ENCODE measurements around the gene MAK.

- TF ChIP-seq, protein P1, sequence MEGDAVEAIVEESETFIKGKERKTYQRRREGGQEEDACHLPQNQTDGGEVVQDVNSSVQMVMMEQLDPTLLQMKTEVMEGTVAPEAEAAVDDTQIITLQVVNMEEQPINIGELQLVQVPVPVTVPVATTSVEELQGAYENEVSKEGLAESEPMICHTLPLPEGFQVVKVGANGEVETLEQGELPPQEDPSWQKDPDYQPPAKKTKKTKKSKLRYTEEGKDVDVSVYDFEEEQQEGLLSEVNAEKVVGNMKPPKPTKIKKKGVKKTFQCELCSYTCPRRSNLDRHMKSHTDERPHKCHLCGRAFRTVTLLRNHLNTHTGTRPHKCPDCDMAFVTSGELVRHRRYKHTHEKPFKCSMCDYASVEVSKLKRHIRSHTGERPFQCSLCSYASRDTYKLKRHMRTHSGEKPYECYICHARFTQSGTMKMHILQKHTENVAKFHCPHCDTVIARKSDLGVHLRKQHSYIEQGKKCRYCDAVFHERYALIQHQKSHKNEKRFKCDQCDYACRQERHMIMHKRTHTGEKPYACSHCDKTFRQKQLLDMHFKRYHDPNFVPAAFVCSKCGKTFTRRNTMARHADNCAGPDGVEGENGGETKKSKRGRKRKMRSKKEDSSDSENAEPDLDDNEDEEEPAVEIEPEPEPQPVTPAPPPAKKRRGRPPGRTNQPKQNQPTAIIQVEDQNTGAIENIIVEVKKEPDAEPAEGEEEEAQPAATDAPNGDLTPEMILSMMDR (IDR thresholded peaks at IDR 0.05): peak; percentile 44
- TF ChIP-seq MAFK (IDR thresholded peaks at IDR 0.05; ENCODE audit: partially characterized antibody) (peak; percentile 99), EP300 (IDR thresholded peaks at IDR 0.05) (peak in 1 of 2 experiments; percentile 35; a peak in 1 of 5 replicates), MAX (IDR thresholded peaks at IDR 0.05) (peak; percentile 70), MYC (IDR thresholded peaks at IDR 0.05; ENCODE audit: borderline replicate concordance, low read length) (no peak), RCOR1 (IDR thresholded peaks at IDR 0.05; ENCODE audit: low read depth, low read length) (no peak), POLR2A (IDR thresholded peaks at IDR 0.05; ENCODE audit: low read length) (no peak), HOXA7 (CRISPR knock-in tag; IDR thresholded peaks at IDR 0.05) (no peak), JUNB (IDR thresholded peaks at IDR 0.05) (peak; percentile 33)
Measured at GRCh38 chr6:10759312-10759839, 79.0 kb downstream of the MAK start.
